GM20431 (cell line): ENCODE data around the gene ADAMTS15.
"Not testable (repeated sequence)": the region's sequence is repeated elsewhere in the genome, so short reads cannot be mapped to it uniquely, and the experiment has no call there.

Experiments
- in situ Hi-C: fragments of 300-500 bp; cut with MseI, MboI; formaldehyde crosslinking; loops from one replicate; pipeline ENCODE4 v1.15.0; 2020; ENCODE audit warnings: low sequenced_read_pairs; ENCODE audit not compliant: unreplicated experiment

The ADAMTS15 gene

GRCh38 chr11:130429120-130429681 is 19.2 kb upstream of the ADAMTS15 start:
- in situ Hi-C loops: loop anchor here (10.0 kb wide), 1 partner anchor 436 kb away; no protein-coding TSS in a partner anchor

- in situ Hi-C loops: loop anchor here (10.0 kb wide), 1 partner anchor 435 kb away; no protein-coding TSS in a partner anchor
These were observed 18.5 kb upstream of the ADAMTS15 start for GRCh38 chr11:130429983-130430382.

GRCh38 chr11:130431331-130431773 is 17.1 kb upstream of the ADAMTS15 start:
- in situ Hi-C loops: no loop called here

- in situ Hi-C loops: no loop called here
These were observed 16.6 kb upstream of the ADAMTS15 start for GRCh38 chr11:130431801-130432200.

GRCh38 chr11:130433357-130433756 is 15.1 kb upstream of the ADAMTS15 start:
- in situ Hi-C loops: no loop called here

GRCh38 chr11:130434521-130435223 is 13.8 kb upstream of the ADAMTS15 start:
- in situ Hi-C loops: no loop called here

GRCh38 chr11:130435671-130436070 is 12.8 kb upstream of the ADAMTS15 start:
- in situ Hi-C loops: no loop called here

GRCh38 chr11:130436171-130436570 is 12.3 kb upstream of the ADAMTS15 start:
- in situ Hi-C loops: no loop called here

- in situ Hi-C loops: no loop called here
These were observed 10.6 kb upstream of the ADAMTS15 start for GRCh38 chr11:130437848-130438247.

- in situ Hi-C loops: not testable (repeated sequence)
These were observed 9.9 kb upstream of the ADAMTS15 start for GRCh38 chr11:130438401-130439159.

- in situ Hi-C loops: no loop called here
These were observed 9.3 kb upstream of the ADAMTS15 start for GRCh38 chr11:130439160-130439519.

- in situ Hi-C loops: no loop called here
These were observed 8.6 kb upstream of the ADAMTS15 start for GRCh38 chr11:130439876-130440275.

GRCh38 chr11:130441719-130442118 is 6.7 kb upstream of the ADAMTS15 start:
- in situ Hi-C loops: no loop called here

GRCh38 chr11:130442737-130443136 is 5.7 kb upstream of the ADAMTS15 start:
- in situ Hi-C loops: no loop called here

GRCh38 chr11:130445788-130446187 is 2.7 kb upstream of the ADAMTS15 start:
- in situ Hi-C loops: no loop called here

GRCh38 chr11:130448039-130448415 is 418 bp upstream of the ADAMTS15 start:
- in situ Hi-C loops: no loop called here

- in situ Hi-C loops: no loop called here
These were observed 1.0 kb downstream of the ADAMTS15 start for GRCh38 chr11:130449310-130449990.

- in situ Hi-C loops: no loop called here
These were observed 1.7 kb downstream of the ADAMTS15 start for GRCh38 chr11:130449996-130450769.

GRCh38 chr11:130451231-130452019 is 3.0 kb downstream of the ADAMTS15 start:
- in situ Hi-C loops: no loop called here
